ENCODE measurements around the gene ITGB1BP1.
A peak's percentile ranks its signal among the peaks of the same experiment; 100 is the strongest.

Gene ITGB1BP1

GRCh38 chr2:9377461-9378097 is 45.7 kb downstream of the ITGB1BP1 start:
- no peak for DNase-seq

- DNase-seq, result no peak
Observed at GRCh38 chr2:9375857-9376428, 47.4 kb downstream of the ITGB1BP1 start.

- no peak for DNase-seq
Observed at GRCh38 chr2:9374071-9374730, 49.1 kb downstream of the ITGB1BP1 start.

GRCh38 chr2:9373476-9373875 is 49.9 kb downstream of the ITGB1BP1 start:
- DNase-seq, result no peak

DNA sequence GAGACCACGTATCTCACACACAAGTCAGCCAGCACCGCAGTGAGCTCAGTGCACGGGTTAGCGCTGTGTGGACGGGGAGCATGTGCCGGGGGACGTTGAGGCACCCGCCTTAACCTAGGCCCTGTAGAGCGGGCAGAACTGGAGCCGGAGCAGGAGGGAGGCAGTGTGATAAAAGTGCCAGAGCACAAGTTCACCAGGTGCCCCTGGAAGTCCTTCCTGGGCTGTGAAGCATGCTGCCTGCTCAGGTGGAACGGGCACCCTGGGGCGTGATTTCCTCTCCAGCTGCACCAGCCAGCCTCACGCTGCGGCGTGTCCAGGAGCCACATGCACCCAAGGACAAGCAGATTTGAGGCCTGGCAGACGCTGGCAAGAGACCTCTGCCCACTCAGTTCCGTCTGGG is 50.3 kb downstream of the ITGB1BP1 start:
- no peak for DNase-seq

DNA sequence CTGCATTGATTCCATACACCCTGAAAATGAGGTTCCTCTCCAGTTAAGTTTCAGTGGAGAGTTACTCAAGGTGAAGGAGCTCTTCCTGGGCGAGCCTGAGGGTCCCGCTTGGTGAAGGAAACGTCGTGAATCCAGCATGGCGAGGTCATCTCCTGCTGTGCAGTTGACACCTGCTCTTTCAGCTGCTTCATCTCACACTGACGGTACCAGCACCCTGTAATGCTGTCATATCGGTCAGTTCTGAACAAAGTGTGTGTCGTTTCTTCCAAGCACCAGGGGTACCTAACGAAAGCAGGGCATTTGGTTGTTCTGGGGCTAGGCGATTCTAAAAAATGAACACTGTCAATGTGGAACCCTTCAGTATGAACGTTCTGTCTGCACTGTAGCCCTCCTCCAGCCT is 52.6 kb downstream of the ITGB1BP1 start:
- DNase-seq, result peak in 1 of 2 donors; percentile 5

DNA sequence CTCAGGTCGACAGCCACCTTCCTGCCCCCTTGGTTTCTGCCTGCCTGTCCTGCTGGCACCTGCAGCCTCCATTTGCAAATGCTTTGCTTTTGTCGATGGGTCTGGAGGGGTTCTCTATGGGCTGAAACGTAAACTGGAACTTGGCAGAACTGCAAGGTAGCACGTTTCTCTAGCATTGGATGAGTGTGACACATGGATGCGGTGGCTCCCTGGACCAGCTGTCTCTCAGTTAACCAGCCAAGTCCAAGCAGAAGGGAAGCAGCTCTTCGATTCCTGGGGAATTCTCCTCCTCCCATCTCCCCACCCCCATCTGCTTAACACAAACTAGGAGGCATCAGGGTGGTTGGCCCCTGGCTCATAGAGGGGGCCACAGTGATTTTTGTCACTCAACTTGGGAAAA is 57.3 kb downstream of the ITGB1BP1 start:
- no peak for DNase-seq

DNA sequence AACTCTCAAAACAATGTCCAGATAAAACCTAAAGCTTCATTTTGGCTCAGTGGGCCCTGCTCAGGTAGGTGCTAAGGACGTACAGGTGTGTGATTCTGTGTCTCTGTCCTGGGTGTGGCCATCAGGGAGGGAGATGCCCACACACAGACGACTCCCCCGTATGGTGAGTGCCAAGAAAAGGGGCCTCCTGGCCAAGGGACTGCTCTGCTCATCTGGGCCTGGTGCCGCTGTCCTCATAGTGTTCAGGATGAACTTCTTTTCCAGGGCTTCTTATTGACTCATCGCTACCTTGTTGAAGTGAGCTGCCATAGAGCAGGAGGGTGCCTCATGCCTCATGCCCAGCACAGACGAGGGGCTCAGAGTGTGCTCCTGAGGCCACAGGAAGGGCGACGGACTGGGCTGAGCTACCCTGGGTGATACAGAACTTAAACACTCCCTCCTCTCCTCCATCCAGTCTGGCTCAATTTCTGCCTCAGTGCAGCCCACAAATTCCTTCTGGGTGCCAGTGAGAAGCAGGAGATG is 57.8 kb downstream of the ITGB1BP1 start:
- no peak for DNase-seq

- no peak for DNase-seq
Observed at GRCh38 chr2:9364791-9365497, 58.4 kb downstream of the ITGB1BP1 start.

- no peak for DNase-seq
Observed at GRCh38 chr2:9364373-9364772, 59.0 kb downstream of the ITGB1BP1 start.

- no peak for DNase-seq
Observed at GRCh38 chr2:9360701-9361100, 62.6 kb downstream of the ITGB1BP1 start.

DNA sequence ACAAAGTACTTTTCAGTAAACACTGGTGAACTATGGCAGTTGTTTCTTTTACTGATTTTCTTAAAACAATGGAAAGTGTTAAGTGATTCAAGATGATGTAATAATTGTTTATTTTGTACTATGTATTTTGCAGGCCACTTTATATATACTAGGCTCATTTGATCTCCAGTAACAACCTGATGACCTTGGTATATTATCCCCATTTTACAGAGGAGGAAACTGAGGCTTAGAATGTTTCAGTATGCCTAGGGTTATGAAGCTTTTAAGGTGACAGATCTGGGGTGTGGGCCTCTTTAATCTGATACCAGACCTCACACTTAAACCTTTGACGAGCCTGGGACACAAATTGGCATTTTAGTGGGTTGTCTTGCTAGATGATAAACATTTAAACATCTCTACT is 63.2 kb downstream of the ITGB1BP1 start:
- DNase-seq, result no peak

GRCh38 chr2:9359463-9359862 is 63.9 kb downstream of the ITGB1BP1 start:
- no peak for DNase-seq

GRCh38 chr2:9358846-9359245 is 64.5 kb downstream of the ITGB1BP1 start:
- no peak for DNase-seq

DNA sequence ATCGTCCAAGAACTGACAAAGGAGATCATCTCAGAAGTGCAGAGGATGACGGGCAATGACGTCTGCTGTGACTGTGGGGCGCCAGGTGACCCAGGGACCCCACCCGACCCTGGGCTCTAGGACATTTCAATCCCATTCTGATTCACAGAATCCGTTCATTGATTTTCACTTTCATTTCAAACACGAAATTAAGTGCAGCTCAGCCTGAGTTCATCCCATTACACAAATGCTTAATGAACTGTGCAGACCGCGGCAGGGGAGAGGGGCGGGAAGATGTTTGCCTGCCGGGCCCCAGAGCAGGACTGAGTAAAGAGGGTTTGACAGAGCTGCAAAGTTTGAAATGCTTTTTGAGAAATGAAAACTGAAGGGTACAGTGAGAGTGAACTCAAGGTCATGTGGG is 67.1 kb downstream of the ITGB1BP1 start:
- DNase-seq, result no peak

- DNase-seq, result no peak
Observed at GRCh38 chr2:9355716-9356115, 67.6 kb downstream of the ITGB1BP1 start.

DNA sequence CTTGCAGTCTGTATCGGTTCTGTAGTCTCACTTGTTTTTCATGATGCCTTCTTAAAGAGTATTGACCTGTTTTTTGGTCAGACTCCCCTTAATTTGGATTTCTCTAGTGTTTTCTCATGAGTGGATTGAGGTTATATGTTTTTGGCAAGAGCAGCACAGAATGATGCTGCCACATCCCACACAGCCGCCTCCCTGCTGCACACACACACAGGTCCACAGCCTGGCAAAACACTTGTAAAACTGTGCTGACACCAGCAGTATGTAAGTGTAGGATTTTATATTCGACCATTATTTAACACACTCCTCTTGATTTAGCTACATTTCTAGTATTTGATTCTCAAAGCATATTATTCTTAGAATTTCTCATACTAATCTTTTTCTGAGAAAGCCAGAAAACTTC is 68.1 kb downstream of the ITGB1BP1 start:
- DNase-seq, result no peak

DNA sequence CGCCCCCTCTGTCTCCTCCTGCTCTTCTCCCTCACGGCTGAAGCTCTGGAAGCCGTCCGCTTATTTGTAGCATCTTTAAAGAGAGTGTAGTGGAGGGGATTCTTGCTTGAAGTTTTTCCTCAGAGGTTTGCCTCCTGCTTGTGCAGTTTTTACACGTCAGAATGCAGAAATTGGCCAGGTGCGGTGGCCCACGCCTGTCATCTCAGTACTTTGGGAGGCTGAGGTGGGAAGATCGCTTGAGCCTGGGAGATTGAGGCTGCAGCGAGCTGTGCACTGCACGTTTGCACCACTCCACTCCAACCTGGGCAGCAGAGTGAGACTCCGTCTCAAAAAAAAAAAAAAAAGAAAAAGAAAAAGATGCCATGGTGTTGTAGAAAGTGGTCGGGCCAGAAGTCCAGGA is 69.0 kb downstream of the ITGB1BP1 start:
- DNase-seq, result no peak

Data from stimulated activated CD4-positive, alpha-beta T cell treated with anti-CD3 and anti-CD28 coated beads, Interleukin-2, amount 100 ng/mL, for 24 hours (primary cell).